Measurements from ENCODE around the gene ARHGAP32.

GRCh38 chr11:128970598-128971190 is 221.4 kb downstream of the ARHGAP32 start:
- TF ChIP-seq, protein P1, sequence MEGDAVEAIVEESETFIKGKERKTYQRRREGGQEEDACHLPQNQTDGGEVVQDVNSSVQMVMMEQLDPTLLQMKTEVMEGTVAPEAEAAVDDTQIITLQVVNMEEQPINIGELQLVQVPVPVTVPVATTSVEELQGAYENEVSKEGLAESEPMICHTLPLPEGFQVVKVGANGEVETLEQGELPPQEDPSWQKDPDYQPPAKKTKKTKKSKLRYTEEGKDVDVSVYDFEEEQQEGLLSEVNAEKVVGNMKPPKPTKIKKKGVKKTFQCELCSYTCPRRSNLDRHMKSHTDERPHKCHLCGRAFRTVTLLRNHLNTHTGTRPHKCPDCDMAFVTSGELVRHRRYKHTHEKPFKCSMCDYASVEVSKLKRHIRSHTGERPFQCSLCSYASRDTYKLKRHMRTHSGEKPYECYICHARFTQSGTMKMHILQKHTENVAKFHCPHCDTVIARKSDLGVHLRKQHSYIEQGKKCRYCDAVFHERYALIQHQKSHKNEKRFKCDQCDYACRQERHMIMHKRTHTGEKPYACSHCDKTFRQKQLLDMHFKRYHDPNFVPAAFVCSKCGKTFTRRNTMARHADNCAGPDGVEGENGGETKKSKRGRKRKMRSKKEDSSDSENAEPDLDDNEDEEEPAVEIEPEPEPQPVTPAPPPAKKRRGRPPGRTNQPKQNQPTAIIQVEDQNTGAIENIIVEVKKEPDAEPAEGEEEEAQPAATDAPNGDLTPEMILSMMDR (IDR thresholded peaks at IDR 0.05; ENCODE audit: low read depth, low read length) = no peak
- TF ChIP-seq EZH2phosphoT487 (IDR thresholded peaks at IDR 0.05; ENCODE audit: low read depth) = no peak
